Endothelial cell of umbilical vein (primary cell): Measurements from ENCODE around the gene XIRP1.

ENCODE experiments used
- EZH2 ChIP-seq: IDR thresholded peaks from 2 replicates; pipeline ENCODE4 v1.6.1; 2012; ENCODE audit warnings: borderline replicate concordance, low read depth, mild to moderate bottlenecking, moderate library complexity, low read length, inconsistent platforms; ENCODE audit not compliant: severe bottlenecking
- GATA2 ChIP-seq: IDR thresholded peaks from 2 replicates; pipeline ENCODE4 v1.7.0; 2011; ENCODE audit warnings: low read depth, mild to moderate bottlenecking, moderate library complexity, mixed read lengths, low read length; ENCODE audit not compliant: insufficient read length, insufficient read depth
- POLR2A ChIP-seq: IDR thresholded peaks from 2 replicates; pipeline ENCODE4 v1.6.1; 2012; ENCODE audit warnings: low read depth, mild to moderate bottlenecking, control low read depth, low read length
- POLR2AphosphoS5 ChIP-seq: IDR thresholded peaks from 2 replicates; pipeline ENCODE4 v1.6.1; 2012; ENCODE audit warnings: low read depth, mild to moderate bottlenecking, control low read depth, low read length, moderate library complexity; ENCODE audit not compliant: insufficient read depth
- TF ChIP-seq, protein P1 (sequence below), 2 donors: IDR thresholded peaks; 1 replicate in 1 of 2; 2 replicates in 1 of 2; pipeline ENCODE4 v1.5.1; 2011; ENCODE audit warnings: low read length in 2 of 2, mild to moderate bottlenecking in 2 of 2, moderate library complexity in 2 of 2, control low read depth in 1 of 2, inconsistent platforms in 1 of 2, low read depth in 1 of 2; ENCODE audit not compliant: insufficient read depth in 1 of 2; ENCODE audit errors: extremely low read depth in 1 of 2
- TF ChIP-seq, protein P2 (sequence below): IDR thresholded peaks from 2 replicates; pipeline ENCODE4 v1.6.1; 2011; ENCODE audit not compliant: insufficient read depth, insufficient read length

DNA sequence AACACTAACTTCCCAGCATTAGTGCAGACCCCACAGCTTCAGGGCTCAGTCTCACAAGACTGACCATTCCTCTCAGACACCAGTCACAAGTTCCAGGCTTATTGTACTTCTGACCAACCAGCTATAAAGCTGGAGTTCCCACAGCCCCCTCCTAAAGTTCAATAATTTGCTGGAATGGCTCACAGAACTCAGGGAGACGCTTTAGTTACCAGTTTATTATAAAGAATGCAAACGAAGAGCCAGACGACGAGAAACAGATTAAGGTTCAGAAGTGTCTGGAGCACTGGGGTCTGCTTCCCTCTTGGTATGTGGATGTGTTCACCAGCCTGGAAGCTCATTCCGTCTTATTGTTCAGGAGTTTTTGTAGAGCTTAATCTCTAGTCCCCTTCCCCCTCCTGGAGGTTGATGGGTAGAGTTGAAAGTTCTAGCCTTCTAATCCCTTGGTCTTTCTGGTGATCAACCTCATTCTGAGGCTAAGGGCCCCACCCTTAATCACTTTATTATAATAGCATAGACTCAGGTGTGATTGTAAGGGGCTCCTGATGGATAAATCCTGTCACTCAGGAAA is 34.2 kb downstream of the XIRP1 start:
- TF ChIP-seq, protein P1, sequence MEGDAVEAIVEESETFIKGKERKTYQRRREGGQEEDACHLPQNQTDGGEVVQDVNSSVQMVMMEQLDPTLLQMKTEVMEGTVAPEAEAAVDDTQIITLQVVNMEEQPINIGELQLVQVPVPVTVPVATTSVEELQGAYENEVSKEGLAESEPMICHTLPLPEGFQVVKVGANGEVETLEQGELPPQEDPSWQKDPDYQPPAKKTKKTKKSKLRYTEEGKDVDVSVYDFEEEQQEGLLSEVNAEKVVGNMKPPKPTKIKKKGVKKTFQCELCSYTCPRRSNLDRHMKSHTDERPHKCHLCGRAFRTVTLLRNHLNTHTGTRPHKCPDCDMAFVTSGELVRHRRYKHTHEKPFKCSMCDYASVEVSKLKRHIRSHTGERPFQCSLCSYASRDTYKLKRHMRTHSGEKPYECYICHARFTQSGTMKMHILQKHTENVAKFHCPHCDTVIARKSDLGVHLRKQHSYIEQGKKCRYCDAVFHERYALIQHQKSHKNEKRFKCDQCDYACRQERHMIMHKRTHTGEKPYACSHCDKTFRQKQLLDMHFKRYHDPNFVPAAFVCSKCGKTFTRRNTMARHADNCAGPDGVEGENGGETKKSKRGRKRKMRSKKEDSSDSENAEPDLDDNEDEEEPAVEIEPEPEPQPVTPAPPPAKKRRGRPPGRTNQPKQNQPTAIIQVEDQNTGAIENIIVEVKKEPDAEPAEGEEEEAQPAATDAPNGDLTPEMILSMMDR (IDR thresholded peaks at IDR 0.05; ENCODE audit: extremely low read depth in 1 of 2, insufficient read depth in 1 of 2, low read depth in 1 of 2, low read length in 2 of 2), result no peak
- TF ChIP-seq POLR2A (no peak), GATA2 (no peak), EZH2 (no peak), POLR2AphosphoS5 (no peak)
- TF ChIP-seq, protein P2, sequence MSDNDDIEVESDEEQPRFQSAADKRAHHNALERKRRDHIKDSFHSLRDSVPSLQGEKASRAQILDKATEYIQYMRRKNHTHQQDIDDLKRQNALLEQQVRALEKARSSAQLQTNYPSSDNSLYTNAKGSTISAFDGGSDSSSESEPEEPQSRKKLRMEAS, result no peak
